ENCODE measurements around the gene ZNF433.
A peak's percentile ranks its signal among the peaks of the same experiment; 100 is the strongest.
"Not testable (repeated sequence)": the region's sequence is repeated elsewhere in the genome, so short reads cannot be mapped to it uniquely, and the experiment has no call there.

Gene ZNF433

GRCh38 chr19:11991921-11992320 lies 43.6 kb downstream of the ZNF433 start:
- DNase-seq (ENCODE audit: low read depth in 1 of 2, low spot score in 1 of 2), result not testable (repeated sequence)

DNA sequence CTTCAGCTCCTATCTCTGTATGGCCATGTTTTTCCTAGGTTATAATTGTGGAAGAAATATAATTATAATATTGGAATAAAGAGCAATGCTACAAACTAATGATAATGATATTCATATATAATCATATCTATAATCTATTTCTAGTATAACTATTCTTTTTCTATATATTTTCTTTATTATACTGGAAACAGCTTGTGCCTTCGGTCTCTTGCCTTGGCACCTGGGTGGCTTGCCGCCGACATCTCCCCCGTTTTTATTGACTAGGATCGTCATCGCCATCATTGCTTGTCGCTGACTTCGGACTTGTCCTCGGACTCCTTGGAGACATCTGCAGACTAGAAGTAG lies 46.4 kb downstream of the ZNF433 start:
- DNase-seq (ENCODE audit: low read depth in 1 of 2, low spot score in 1 of 2), result no peak

DNA sequence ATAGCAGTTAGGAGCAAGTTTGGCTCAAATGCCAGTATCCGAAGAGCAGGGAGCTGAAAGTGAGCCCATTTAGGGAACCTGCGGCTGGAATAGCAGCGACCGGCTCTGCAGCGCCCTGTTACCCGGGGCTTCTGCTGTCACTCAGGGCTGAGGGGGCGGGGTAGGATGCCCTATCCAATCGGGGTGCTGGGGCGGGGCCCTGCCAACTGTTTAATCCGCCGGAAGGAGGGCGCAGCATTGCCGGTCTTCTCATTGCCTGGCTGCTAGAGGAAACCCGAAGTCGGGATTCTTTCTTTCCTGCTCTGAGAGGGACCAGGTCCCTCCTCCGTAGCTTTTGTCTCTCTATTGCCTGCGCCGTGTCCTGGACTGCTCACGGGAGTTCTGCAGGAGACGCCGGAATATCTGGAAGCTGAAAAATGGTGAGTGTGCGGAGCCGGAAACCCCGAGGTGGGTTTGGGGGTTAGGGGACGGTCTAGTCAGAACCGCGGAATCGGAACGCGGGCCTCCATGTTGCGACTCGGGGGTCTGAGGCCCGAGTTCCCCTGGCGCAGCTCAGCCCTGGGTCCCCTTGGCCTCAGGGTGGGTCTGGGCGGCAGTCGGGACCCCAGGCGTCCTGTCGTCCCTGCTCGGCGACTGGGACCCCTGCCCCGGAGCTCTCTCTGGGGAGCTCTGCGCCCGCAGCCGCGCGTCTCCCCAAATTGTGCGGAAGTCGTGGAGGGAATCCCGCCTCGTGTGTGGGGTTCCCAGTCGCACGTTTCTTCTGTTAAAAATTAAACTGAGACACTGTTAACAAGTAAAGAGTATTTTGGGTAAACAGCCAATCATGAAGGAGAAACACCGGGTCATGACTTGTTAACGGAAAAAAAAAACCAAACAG lies 47.8 kb downstream of the ZNF433 start:
- DNase-seq (ENCODE audit: low read depth in 1 of 2, low spot score in 1 of 2), result peak; percentile 78 to 81

GRCh38 chr19:11986754-11987153 lies 48.7 kb downstream of the ZNF433 start:
- DNase-seq (ENCODE audit: low read depth in 1 of 2, low spot score in 1 of 2), result no peak

DNA sequence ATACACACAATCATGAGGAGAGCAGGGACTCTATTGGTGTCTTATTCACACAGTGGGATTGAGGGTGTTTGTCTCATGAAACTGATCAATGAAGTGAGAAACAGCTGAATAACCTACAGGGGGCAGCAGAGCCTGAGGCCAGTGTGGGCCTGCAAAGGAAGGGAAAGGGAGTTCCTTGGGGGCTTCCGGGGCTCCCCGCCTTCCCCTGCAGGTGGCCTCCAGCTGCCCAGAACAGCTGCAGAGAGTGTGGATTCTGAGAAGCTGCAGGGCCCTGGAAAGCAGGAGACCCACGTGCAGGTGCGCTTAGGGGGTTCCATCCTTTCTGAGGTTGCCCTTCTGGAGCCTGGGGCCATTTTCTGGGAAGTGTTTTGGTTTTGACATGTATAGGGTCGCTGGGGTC lies 50.5 kb downstream of the ZNF433 start:
- DNase-seq (ENCODE audit: low read depth in 1 of 2, low spot score in 1 of 2), result no peak

GRCh38 chr19:11982526-11982925 lies 53.0 kb downstream of the ZNF433 start:
- DNase-seq (ENCODE audit: low read depth in 1 of 2, low spot score in 1 of 2), result no peak

DNA sequence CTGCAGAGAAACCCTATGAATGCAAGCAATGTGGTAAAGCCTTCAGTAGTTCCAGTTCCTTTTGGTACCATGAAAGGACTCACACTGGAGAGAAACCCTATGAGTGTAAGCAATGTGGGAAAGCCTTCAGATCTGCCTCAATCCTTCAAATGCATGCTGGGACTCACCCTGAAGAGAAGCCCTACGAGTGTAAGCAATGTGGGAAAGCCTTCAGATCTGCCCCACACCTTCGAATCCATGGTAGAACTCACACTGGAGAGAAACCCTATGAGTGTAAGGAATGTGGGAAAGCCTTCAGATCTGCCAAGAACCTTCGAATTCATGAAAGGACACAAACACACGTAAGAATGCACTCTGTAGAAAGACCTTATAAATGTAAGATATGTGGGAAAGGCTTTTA lies 56.0 kb downstream of the ZNF433 start:
- no peak for DNase-seq (ENCODE audit: low read depth in 1 of 2, low spot score in 1 of 2)

DNA sequence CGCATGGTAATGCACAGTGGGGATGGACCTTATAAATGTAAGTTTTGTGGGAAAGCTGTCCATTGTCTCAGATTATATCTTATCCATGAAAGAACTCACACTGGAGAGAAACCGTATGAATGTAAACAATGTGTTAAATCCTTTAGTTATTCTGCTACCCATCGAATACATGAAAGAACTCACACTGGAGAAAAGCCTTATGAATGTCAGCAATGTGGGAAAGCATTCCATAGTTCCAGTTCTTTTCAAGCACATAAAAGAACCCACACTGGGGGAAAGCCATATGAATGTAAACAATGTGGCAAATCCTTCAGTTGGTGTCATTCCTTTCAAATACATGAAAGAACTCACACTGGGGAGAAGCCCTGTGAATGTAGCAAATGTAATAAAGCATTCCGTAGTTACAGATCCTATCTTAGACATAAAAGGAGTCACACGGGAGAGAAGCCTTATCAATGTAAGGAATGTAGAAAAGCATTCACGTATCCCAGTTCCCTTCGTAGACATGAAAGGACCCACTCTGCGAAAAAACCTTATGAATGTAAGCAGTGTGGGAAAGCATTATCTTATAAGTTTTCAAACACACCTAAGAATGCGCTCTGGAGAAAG lies 56.9 kb downstream of the ZNF433 start:
- no peak for DNase-seq (ENCODE audit: low read depth in 1 of 2, low spot score in 1 of 2)

GRCh38 chr19:11973019-11973810 lies 62.3 kb downstream of the ZNF433 start:
- no peak for DNase-seq (ENCODE audit: low read depth in 1 of 2, low spot score in 1 of 2)

GRCh38 chr19:11971041-11971440 lies 64.4 kb downstream of the ZNF433 start:
- no peak for DNase-seq (ENCODE audit: low read depth in 1 of 2, low spot score in 1 of 2)

DNA sequence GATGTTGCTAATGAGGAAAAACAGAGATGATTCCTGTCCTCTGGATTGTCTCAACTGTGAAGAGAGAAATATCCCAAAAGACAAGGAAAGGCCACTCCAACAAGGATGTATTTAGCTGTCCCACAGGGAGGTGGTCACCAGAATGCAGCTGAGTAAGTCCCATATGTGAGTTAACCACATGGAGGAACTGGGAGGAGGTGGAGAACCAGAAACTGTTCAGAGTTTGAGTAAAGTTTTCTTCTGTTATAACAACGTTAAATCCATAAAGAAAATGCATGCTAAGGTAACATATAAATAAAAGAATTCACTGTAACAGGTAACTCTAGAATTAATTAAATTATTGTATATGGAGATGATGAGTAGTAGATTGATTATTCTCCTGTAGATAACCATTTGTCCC lies 65.3 kb downstream of the ZNF433 start:
- DNase-seq (ENCODE audit: low read depth in 1 of 2, low spot score in 1 of 2), result no peak

DNA sequence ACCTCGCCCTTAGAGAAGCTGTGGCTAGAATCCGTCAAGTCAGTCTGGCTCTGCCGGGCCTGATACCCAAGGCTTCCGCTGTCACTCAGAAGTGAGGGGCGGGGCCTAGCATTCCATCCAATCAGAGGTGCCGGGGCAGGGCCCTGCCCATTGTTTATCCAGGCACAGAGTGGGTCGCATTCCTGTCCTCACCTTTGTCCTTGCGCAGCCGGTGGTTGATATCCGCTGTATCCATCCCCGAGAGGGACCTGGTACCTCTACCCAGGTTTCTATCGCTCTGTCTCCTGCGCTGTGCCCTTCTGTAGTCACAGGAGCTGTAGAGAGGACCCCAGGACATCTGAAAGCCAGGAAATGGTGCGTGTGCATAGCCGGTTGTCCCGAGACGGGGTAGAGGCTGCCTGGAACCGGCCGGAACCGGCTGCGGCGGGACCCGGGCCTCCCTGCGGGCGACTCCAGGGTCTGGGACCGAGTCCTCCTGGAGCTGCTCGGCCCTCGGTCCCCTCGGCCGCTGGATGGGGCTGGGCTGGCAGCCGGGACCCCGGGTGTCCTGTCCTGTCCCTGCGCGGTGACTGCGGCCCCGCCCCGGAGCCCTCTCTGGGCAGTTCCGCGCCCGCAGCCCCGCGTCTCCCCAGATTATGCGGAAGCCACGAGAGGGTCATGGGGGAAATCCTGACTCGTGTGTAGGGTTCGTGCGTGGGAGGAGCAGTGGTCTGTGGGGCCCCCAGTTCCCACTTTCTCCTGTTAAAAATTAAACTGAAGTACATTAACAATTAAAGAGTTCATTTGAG lies 70.4 kb downstream of the ZNF433 start, which contains the start of gene ZNF763:
TSS of gene ZNF763 (plus strand) at position 183 of the 788 bp plus-strand sequence. CDS start at position 352, 169 bp downstream.
- peak; percentile 72 to 84 for DNase-seq (ENCODE audit: low read depth in 1 of 2, low spot score in 1 of 2)
